Activated CD8-positive, alpha-beta T cell treated with anti-CD3 and anti-CD28 coated beads for 36 hours (primary cell): ENCODE results near the gene FKBP2. TPM values are rescaled to one million over a fixed set of nuclear protein-coding genes. Genes with fewer than 3 reads are reported as not detected.

Experiments
- ATAC-seq: fragments of 200-7000 bp; cut with Tn5 transposase; one replicate; pipeline ENCODE4 v1.10.0; 2021; ENCODE audit warnings: mild to moderate bottlenecking, moderate library complexity
- CTCF ChIA-PET: fragments of 350-600 bp; sonication (Branson Sonifier 250); formaldehyde crosslinking; loops from one replicate; lab custom pipeline; 2021; ENCODE audit warnings: antibody characterized with exemption; lab: Charles Lee
- POLR2A ChIA-PET: fragments of 350-600 bp; sonication (Branson Sonifier 250); formaldehyde crosslinking; loops from one replicate; lab custom pipeline; 2021; ENCODE audit warnings: antibody characterized with exemption; lab: Charles Lee
- DNase-seq: peaks from one replicate; pipeline ENCODE4 v3.0.0-alpha.2; 2020
- H3K27ac Mint-ChIP-seq: one replicate; pipeline ENCODE4 v1.8.0; 2021; ENCODE audit warnings: mild to moderate bottlenecking, mixed read lengths
- H3K27me3 Mint-ChIP-seq: one replicate; pipeline ENCODE4 v1.8.0; 2021; ENCODE audit warnings: mixed read lengths
- H3K36me3 Mint-ChIP-seq: one replicate; pipeline ENCODE4 v1.8.0; 2021; ENCODE audit warnings: low read depth, mixed read lengths
- H3K4me1 Mint-ChIP-seq: one replicate; pipeline ENCODE4 v1.8.0; 2021; ENCODE audit warnings: low read depth, mixed read lengths
- H3K4me3 Mint-ChIP-seq: one replicate; pipeline ENCODE4 v1.8.0; 2021; ENCODE audit warnings: mild to moderate bottlenecking, moderate library complexity, mixed read lengths
- H3K9me3 Mint-ChIP-seq: one replicate; pipeline ENCODE4 v1.8.0; 2021; ENCODE audit warnings: mixed read lengths
- CTCF ChIP-seq: fragments of 200-600 bp; IDR thresholded peaks from one replicate; pipeline ENCODE4 v1.8.0; 2022; ENCODE audit warnings: antibody characterized with exemption, mild to moderate bottlenecking
- intact Hi-C: fragments of 100-400 bp; cut with micrococcal nuclease; formaldehyde crosslinking; loops from one replicate; pipeline ENCODE4 v1.10.0; 2022
- total RNA-seq, 2 experiments: library from RNA; stranded (reverse); gene quantifications; one replicate each; pipeline ENCODE4 v1.2.3, GENCODE V29; 2021

FKBP2 gene
- total RNA-seq, 2 experiments from 2014 or later: 23.5 to 26.9 TPM

DNA sequence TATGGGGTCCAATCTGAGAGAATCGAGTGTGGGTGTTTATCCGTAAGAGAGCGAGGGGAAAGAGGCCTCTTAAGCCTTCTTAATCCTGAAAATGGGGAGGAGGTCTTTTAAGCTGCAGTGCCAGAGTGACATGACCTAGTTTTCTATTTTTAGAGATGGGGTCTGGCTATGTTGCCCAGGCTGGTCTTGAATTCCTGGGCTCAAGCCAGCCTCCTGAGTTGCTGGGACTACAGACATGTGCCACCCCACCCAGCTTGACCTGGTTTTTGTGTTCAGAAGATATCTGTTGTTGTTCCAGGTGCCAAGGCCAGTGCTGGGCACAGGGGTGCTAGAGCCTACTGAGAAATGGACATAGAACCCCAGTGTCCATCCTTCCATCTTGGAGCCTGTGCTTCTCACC lies 42.2 kb downstream of the FKBP2 start:
- Mint-ChIP-seq H3K9me3 (no peaks in the 10 kb centered on the region), H3K4me3 (peak overlapping the region; percentile 27), H3K4me1 (peaks cover 15% of the 10 kb centered on the region), H3K36me3 (peaks cover 6% of the 10 kb centered on the region), H3K27me3 (no peaks in the 10 kb centered on the region), H3K27ac (no peak overlapping the region)
- CTCF ChIA-PET: interaction anchor here (1.0 to 8.1 kb wide), 5 partner anchors 11 to 35 kb away, joined by 3 to 77 read pairs (median 3); partner anchors contain the start of genes CATSPERZ, ESRRA, PRDX5 and TRMT112
- POLR2A ChIA-PET: interaction anchor here (0.9 to 4.7 kb wide), 6 partner anchors 8 to 76 kb away, joined by 3 to 47 read pairs (median 4); partner anchors contain the start of genes CATSPERZ and FERMT3
- TF ChIP-seq CTCF: no peak
- no peak for ATAC-seq
- DNase-seq: no peak
- intact Hi-C loops: no loop called here

DNA sequence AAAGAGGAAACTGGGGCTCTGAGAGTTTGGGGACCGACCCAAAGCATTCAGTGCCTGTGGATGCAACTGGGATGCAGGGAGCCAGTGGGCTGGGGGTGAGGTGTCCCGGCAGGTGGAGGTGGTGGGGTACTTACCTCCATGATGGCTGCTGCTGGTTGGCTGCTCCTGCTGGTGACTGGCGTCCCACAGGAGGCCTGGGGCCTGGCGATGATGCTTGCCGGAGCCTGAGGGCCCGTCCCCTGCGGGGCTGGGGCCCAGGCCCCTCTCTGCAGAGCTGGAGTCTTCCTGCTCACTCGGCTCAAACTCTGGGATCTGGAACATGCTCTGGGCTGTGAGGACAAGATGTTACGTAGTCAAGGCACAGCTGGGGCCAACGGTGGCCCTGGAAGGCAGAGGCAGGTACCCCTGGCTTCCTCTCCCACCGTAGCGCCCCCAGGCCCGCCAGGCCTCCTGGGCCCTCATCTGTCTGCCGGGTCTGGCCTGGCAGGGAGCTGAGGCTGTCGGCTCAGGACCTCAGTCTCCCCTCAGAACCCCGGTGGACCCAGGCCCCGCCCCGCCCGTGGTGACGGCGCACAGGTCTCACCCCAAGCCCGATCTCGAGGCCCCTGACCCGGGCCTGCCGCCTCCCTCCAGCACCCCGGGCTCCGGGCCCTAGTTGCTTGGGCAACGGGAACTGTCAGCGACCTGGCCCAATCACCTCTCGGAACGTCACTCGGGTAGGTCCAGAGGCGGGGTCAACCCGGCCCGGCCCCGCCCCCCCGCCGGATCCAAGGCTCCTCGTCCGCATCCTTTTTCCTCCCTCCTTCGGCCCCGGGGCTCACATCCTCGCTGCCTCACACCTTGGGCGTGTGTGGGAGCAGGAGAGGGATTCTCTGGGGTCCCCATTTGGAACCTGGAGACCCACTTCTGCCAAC lies 43.4 kb downstream of the FKBP2 start, which contains the start of gene BAD:
TSS of gene BAD (minus strand) at position 618 of the 914 bp plus-strand sequence. CDS start at position 321, 297 bp downstream.
- Mint-ChIP-seq H3K4me1 (peaks cover 15% of the 10 kb centered on the region), H3K9me3 (no peaks in the 10 kb centered on the region), H3K27me3 (no peaks in the 10 kb centered on the region), H3K27ac (peak within 1 kb of the TSS; percentile 88), H3K36me3 (peaks cover 6% of the 10 kb centered on the region), H3K4me3 (peak within 1 kb of the TSS; percentile 80)
- POLR2A ChIA-PET: interaction anchor here (0.9 to 4.7 kb wide), 15 partner anchors 8 to 98 kb away, joined by 3 to 47 read pairs (median 4); partner anchors contain the start of genes CATSPERZ, ESRRA, NUDT22 and PRDX5
- CTCF ChIA-PET: interaction anchor here (0.7 to 8.1 kb wide), 9 partner anchors 12 to 80 kb away, joined by 3 to 77 read pairs (median 4); partner anchors contain the start of genes CATSPERZ, ESRRA, PRDX5 and TRMT112
- TF ChIP-seq CTCF: no peak
- ATAC-seq: peak; percentile 87
- peak; percentile 95 for DNase-seq
- intact Hi-C loops: no loop called here

DNA sequence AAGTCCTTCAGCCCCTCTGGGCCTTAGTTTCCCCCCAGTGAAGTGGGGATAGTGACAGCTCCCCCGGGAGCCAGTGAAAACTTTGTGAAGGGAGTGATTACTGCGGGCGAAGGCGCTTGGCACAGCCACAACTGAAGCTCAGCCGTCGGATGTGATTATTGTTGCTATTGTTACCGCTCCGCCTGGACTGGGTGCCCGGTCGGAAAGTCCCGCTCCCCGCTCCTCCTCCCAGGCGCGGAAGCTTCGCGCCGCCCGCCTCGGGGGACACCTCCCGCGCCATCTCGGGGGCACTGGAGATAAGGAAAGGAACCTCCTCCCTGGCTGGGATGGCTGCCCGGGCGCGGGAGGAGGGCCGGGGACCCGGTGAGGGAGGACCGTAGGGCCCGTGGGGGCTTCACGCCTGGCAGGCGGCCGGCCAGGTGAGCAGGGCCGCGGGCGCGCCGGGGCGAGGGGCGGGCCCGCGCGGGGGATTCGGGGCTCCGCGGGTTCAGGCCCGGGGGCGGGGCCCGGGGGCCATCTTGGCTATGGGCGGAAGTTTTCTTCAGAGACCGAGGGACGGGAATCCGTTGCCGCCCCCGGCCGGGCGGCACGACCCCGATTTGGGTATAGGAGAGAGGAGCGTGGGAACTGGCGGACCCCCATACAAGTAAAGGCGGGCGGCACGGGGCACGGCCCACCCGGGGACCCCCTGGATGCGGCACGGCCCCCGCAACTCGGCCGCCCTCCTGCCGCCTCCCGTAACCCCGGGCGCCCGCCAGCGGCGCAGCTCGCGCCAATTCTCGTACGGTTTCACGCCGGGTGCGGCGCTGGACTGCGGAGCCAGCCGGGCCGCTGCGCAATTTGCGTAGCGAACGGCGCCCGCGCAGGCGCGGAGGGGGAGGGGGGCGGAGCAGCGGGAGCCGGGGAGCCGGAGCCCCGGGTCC lies 44.3 kb downstream of the FKBP2 start, which contains the start of gene GPR137:
TSS of gene GPR137 (plus strand) at position 887 of the 923 bp plus-strand sequence. CDS start 677 bp downstream, outside the sequence.
- ChIA-PET POLR2A (interaction anchor here (1.0 to 4.7 kb wide), 11 partner anchors 9 to 99 kb away, joined by 3 to 47 read pairs (median 4); partner anchors contain the start of genes ESRRA, NUDT22, PRDX5 and STIP1), CTCF (interaction anchor here (0.8 to 8.1 kb wide), 6 partner anchors 13 to 81 kb away, joined by 3 to 77 read pairs (median 4); partner anchors contain the start of genes CATSPERZ, ESRRA, PRDX5 and TRMT112)
- no peaks in the 10 kb centered on the region for H3K9me3 Mint-ChIP-seq
- peaks cover 6% of the 10 kb centered on the region for H3K36me3 Mint-ChIP-seq
- TF ChIP-seq CTCF: no peak
- peak; percentile 65 for ATAC-seq
- peaks cover 15% of the 10 kb centered on the region for H3K4me1 Mint-ChIP-seq
- intact Hi-C loops: no loop called here
- H3K27me3 Mint-ChIP-seq: no peaks in the 10 kb centered on the region
- H3K4me3 Mint-ChIP-seq: peak within 1 kb of the TSS; percentile 80
- H3K27ac Mint-ChIP-seq: peak within 1 kb of the TSS; percentile 88
- peak; percentile 89 for DNase-seq

DNA sequence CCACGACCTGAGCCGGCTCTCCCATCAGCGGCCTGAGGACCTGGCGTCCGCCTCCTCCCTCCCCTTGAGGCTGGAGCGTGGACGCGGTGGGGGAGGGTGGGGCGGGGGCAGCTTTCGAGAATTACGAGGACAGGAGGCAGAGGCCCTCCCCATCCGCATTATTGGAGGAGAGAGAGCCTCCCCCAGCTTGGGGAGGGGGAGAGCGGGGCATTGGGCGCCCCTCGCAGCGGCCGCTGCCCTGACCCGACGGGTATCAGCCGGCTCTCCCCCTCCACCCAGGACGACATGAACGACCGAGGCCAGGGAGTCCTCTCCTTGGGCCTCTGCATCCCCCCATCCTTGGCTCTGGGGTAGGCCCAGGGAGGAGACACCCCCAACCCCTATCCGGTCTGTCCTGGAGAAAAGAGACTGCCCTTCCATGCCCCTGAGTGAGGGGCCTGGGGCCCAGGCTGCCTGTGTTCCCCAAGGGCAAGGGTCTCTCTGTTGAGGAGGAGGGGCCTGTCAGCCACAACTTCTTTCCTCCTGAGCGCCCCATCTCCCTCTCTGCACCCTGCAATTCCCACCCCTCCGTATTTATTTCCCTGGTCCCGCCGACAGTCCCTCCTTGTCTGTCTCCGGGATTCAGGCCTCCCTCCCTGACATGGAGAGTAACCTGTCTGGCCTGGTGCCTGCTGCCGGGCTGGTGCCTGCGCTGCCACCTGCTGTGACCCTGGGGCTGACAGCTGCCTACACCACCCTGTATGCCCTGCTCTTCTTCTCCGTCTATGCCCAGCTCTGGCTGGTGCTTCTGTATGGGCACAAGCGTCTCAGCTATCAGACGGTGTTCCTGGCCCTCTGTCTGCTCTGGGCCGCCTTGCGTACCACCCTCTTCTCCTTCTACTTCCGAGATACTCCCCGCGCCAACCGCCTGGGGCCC lies 45.2 kb downstream of the FKBP2 start:
- TF ChIP-seq CTCF: peak; percentile 17
- ATAC-seq (no peak), DNase-seq (peak; percentile 49)
- H3K36me3 Mint-ChIP-seq: peaks cover 6% of the 10 kb centered on the region
- H3K9me3 Mint-ChIP-seq: no peaks in the 10 kb centered on the region
- ChIA-PET POLR2A (interaction anchor here (1.7 to 4.7 kb wide), 3 partner anchors 9 to 19 kb away, joined by 6 to 47 read pairs (median 6); partner anchors contain the start of gene ESRRA), CTCF (interaction anchor here (1.7 to 8.1 kb wide), 2 partner anchors 14 to 17 kb away, joined by 5 to 77 read pairs; partner anchors contain the start of genes CATSPERZ and ESRRA)
- peak overlapping the region; percentile 80 for H3K4me3 Mint-ChIP-seq
- peaks cover 9% of the 10 kb centered on the region for H3K27me3 Mint-ChIP-seq
- peak overlapping the region; percentile 55 for H3K27ac Mint-ChIP-seq
- H3K4me1 Mint-ChIP-seq: peaks cover 18% of the 10 kb centered on the region
- intact Hi-C loops: no loop called here
